Measurements from ENCODE around the gene TM4SF20.
A peak's percentile ranks its signal among the peaks of the same experiment; 100 is the strongest.

The TM4SF20 gene

GRCh38 chr2:227412877-227413276, 33.8 kb upstream of the TM4SF20 start:
- no peak for DNase-seq (ENCODE audit: insufficient read length, low spot score)
- no peak for FAIRE-seq
- TF ChIP-seq TAF1 (IDR thresholded peaks at IDR 0.05; ENCODE audit: low read depth, low read length) = no peak
- TF ChIP-seq PAX5 (IDR thresholded peaks at IDR 0.05; ENCODE audit: insufficient read depth, low read length, severe bottlenecking) = no peak
- TF ChIP-seq SPI1 (IDR thresholded peaks at IDR 0.05; ENCODE audit: low read depth, low read length) = no peak
- TF ChIP-seq POU2F2 (IDR thresholded peaks at IDR 0.05; ENCODE audit: low read depth, low read length) = no peak
- no peak for TF ChIP-seq POLR2A (IDR thresholded peaks at IDR 0.05; ENCODE audit: low read depth, low read length)
- no peak for TF ChIP-seq POLR2AphosphoS5 (IDR thresholded peaks at IDR 0.05; ENCODE audit: low read depth, low read length)

GRCh38 chr2:227411990-227412350, 32.9 kb upstream of the TM4SF20 start:
- TF ChIP-seq SPI1 (IDR thresholded peaks at IDR 0.05; ENCODE audit: low read depth, low read length) (no peak), POU2F2 (IDR thresholded peaks at IDR 0.05; ENCODE audit: low read depth, low read length) (no peak), PAX5 (IDR thresholded peaks at IDR 0.05; ENCODE audit: insufficient read depth, low read length, severe bottlenecking) (no peak), TAF1 (IDR thresholded peaks at IDR 0.05; ENCODE audit: low read depth, low read length) (no peak), POLR2AphosphoS5 (IDR thresholded peaks at IDR 0.05; ENCODE audit: low read depth, low read length) (no peak), POLR2A (IDR thresholded peaks at IDR 0.05; ENCODE audit: low read depth, low read length) (no peak)
- no peak for DNase-seq (ENCODE audit: insufficient read length, low spot score)
- FAIRE-seq = peak; percentile 23

GRCh38 chr2:227411320-227411989, 32.3 kb upstream of the TM4SF20 start:
- no peak for FAIRE-seq
- DNase-seq (ENCODE audit: insufficient read length, low spot score) = no peak

GRCh38 chr2:227410191-227410590, 31.1 kb upstream of the TM4SF20 start:
- no peak for FAIRE-seq
- TF ChIP-seq SPI1 (IDR thresholded peaks at IDR 0.05; ENCODE audit: low read depth, low read length) (no peak), TAF1 (IDR thresholded peaks at IDR 0.05; ENCODE audit: low read depth, low read length) (no peak), POLR2AphosphoS5 (IDR thresholded peaks at IDR 0.05; ENCODE audit: low read depth, low read length) (no peak), POLR2A (IDR thresholded peaks at IDR 0.05; ENCODE audit: low read depth, low read length) (no peak), PAX5 (IDR thresholded peaks at IDR 0.05; ENCODE audit: insufficient read depth, low read length, severe bottlenecking) (no peak), POU2F2 (IDR thresholded peaks at IDR 0.05; ENCODE audit: low read depth, low read length) (no peak)
- no peak for DNase-seq (ENCODE audit: insufficient read length, low spot score)

More at GRCh38 chr2:227411320-227411989, 32.3 kb upstream of the TM4SF20 start:
- TF ChIP-seq POLR2A (IDR thresholded peaks at IDR 0.05; ENCODE audit: low read depth, low read length) (no peak), PAX5 (IDR thresholded peaks at IDR 0.05; ENCODE audit: insufficient read depth, low read length, severe bottlenecking) (peak; percentile 24), POU2F2 (IDR thresholded peaks at IDR 0.05; ENCODE audit: low read depth, low read length) (0 out of 2 replicates have a peak, but pooled peaks have one; percentile 31), SPI1 (IDR thresholded peaks at IDR 0.05; ENCODE audit: low read depth, low read length) (no peak)

GRCh38 chr2:227407591-227408151, 28.6 kb upstream of the TM4SF20 start:
- DNase-seq (ENCODE audit: insufficient read length, low spot score) = no peak
- no peak for FAIRE-seq
- TF ChIP-seq POLR2A (IDR thresholded peaks at IDR 0.05; ENCODE audit: low read depth, low read length) (no peak), TAF1 (IDR thresholded peaks at IDR 0.05; ENCODE audit: low read depth, low read length) (no peak), SPI1 (IDR thresholded peaks at IDR 0.05; ENCODE audit: low read depth, low read length) (no peak), POLR2AphosphoS5 (IDR thresholded peaks at IDR 0.05; ENCODE audit: low read depth, low read length) (no peak), POU2F2 (IDR thresholded peaks at IDR 0.05; ENCODE audit: low read depth, low read length) (no peak), PAX5 (IDR thresholded peaks at IDR 0.05; ENCODE audit: insufficient read depth, low read length, severe bottlenecking) (no peak)

- TF ChIP-seq PAX5 (IDR thresholded peaks at IDR 0.05; ENCODE audit: insufficient read depth, low read length, severe bottlenecking) (no peak), POLR2A (IDR thresholded peaks at IDR 0.05; ENCODE audit: low read depth, low read length) (no peak), TAF1 (IDR thresholded peaks at IDR 0.05; ENCODE audit: low read depth, low read length) (no peak), POU2F2 (IDR thresholded peaks at IDR 0.05; ENCODE audit: low read depth, low read length) (no peak), POLR2AphosphoS5 (IDR thresholded peaks at IDR 0.05; ENCODE audit: low read depth, low read length) (no peak), SPI1 (IDR thresholded peaks at IDR 0.05; ENCODE audit: low read depth, low read length) (no peak)
- DNase-seq (ENCODE audit: insufficient read length, low spot score) (no peak), FAIRE-seq (peak; percentile 87)
These were observed 27.3 kb upstream of the TM4SF20 start for GRCh38 chr2:227406177-227407031.

- no peak for DNase-seq (ENCODE audit: insufficient read length, low spot score)
- FAIRE-seq = no peak
- no peak for TF ChIP-seq SPI1 (IDR thresholded peaks at IDR 0.05; ENCODE audit: low read depth, low read length)
- no peak for TF ChIP-seq POLR2A (IDR thresholded peaks at IDR 0.05; ENCODE audit: low read depth, low read length)
- TF ChIP-seq TAF1 (IDR thresholded peaks at IDR 0.05; ENCODE audit: low read depth, low read length) = no peak
- TF ChIP-seq PAX5 (IDR thresholded peaks at IDR 0.05; ENCODE audit: insufficient read depth, low read length, severe bottlenecking) = no peak
- no peak for TF ChIP-seq POLR2AphosphoS5 (IDR thresholded peaks at IDR 0.05; ENCODE audit: low read depth, low read length)
- TF ChIP-seq POU2F2 (IDR thresholded peaks at IDR 0.05; ENCODE audit: low read depth, low read length) = no peak
These were observed 25.6 kb upstream of the TM4SF20 start for GRCh38 chr2:227404585-227405271.

GRCh38 chr2:227402959-227403358, 23.9 kb upstream of the TM4SF20 start:
- no peak for FAIRE-seq
- no peak for TF ChIP-seq TAF1 (IDR thresholded peaks at IDR 0.05; ENCODE audit: low read depth, low read length)
- TF ChIP-seq PAX5 (IDR thresholded peaks at IDR 0.05; ENCODE audit: insufficient read depth, low read length, severe bottlenecking) = no peak
- TF ChIP-seq POLR2AphosphoS5 (IDR thresholded peaks at IDR 0.05; ENCODE audit: low read depth, low read length) = no peak
- no peak for TF ChIP-seq SPI1 (IDR thresholded peaks at IDR 0.05; ENCODE audit: low read depth, low read length)
- TF ChIP-seq POLR2A (IDR thresholded peaks at IDR 0.05; ENCODE audit: low read depth, low read length) = no peak
- TF ChIP-seq POU2F2 (IDR thresholded peaks at IDR 0.05; ENCODE audit: low read depth, low read length) = no peak
- no peak for DNase-seq (ENCODE audit: insufficient read length, low spot score)
